Right renal cortex interstitium (tissue), 3 donors: ENCODE results near the gene CEMIP. TPM values are rescaled to one million over a fixed set of nuclear protein-coding genes. Genes with fewer than 3 reads are reported as not detected.

Experiments used
- DNase-seq, 3 donors: peaks; one replicate each; pipeline ENCODE4 v3.0.0-alpha.2; 2013; ENCODE audit warnings: low read depth in 3 of 3, low spot score in 2 of 3
- polyA plus RNA-seq, 3 donors: library from polyadenylated mRNA; unstranded; fragments of 120-200 nt; gene quantifications; one replicate each; pipeline ENCODE4 v1.2.1, GENCODE V29; 2013; ENCODE audit not compliant: insufficient read length in 3 of 3

The CEMIP gene
- polyA plus RNA-seq, 3 donors: 1.9 to 2.6 (median 2.5) TPM

GRCh38 chr15:80920271-80920699, 141.1 kb downstream of the CEMIP start:
- DNase-seq: no peak

DNA sequence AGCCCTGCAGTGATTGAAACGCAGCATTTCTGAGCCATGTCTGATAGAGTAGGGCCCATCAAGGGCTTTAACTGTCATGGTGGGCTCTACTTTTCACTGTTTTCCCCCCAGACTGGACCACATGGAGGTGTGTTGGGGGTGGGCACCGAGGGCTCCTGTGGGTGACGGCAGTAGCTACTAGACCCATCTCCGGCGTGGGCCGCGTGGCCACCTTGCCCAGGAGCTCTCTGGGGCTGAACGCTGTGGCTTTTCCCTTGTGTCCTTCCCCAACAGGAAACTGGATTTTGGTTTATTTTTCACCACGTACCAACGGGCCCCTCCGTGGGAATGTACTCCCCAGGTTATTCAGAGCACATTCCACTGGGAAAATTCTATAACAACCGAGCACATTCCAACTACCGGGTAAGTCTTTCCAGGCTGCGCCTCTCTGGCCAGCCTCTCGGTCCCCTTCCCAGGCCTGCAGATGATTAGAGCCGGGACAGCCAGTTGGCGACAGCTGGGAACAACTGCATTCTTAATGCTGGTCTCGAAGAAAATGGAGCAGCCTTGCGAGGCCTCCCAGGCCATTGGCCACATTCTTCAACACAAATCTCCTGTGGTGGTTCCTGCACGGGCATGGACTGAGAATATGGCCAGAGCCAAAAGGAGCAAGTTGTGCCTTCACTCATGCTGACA, 142.7 kb downstream of the CEMIP start:
- DNase-seq: no peak

DNA sequence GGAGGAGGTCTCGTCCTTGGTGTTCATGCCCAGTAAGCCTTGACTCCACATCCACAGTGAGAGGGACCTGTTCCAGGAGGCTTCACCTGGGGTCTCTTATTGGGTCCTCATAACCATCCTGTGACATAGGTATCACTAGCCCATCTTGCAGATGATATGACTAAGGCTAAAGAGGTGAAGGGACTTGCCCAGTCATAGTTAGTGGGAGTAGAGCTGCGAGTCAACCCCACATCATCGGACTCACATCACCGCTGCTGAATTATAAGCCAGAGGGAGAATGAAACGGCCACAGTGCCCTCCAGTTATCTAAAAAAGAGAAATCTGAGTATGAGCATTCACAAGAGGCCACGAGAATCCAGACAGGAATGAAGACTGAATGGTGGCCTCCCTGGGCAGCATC, 144.5 kb downstream of the CEMIP start:
- DNase-seq: no peak

- DNase-seq: no peak
Observed at GRCh38 chr15:80924278-80924677, 145.1 kb downstream of the CEMIP start.

DNA sequence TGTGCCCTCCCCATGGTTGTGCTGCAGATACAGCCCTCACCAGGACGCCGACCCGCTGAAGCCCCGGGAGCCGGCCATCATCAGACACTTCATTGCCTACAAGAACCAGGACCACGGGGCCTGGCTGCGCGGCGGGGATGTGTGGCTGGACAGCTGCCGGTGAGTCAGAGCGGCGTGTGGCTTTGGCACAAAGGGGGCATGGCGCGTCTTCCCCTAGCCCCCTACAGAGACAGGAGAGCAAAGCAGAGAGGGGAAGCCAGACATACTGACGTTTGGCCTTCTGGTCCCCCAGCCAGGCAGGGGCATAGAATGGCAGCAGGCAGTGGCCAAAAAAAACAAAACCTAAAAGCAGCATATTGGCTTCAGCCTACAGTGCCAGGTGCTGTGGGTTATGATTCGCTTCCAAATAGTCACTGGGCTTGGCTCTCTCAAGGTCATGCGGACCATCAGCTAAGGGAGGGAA, 146.5 kb downstream of the CEMIP start:
- DNase-seq: no peak

- DNase-seq: no peak
Observed at GRCh38 chr15:80926126-80926525, 147.0 kb downstream of the CEMIP start.

DNA sequence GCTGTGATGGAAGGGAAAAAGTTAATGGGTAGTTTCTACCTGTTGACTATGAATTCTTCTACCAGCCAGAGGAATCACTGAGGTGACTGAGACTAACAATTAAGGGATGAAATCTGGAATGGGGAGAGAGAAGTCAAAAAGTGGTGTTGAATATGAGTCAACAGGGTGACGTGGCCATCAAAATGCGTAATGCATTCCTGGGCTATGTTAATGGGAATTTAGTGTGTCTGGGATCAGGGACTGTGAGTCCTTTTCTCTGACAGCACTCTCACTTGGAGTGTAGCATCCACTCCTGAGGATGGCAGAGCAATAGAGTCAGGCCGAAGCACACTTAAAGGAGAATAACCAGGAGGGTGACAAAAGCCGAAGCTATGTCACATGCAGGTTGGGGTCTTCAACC, 150.1 kb downstream of the CEMIP start:
- DNase-seq: no peak

DNA sequence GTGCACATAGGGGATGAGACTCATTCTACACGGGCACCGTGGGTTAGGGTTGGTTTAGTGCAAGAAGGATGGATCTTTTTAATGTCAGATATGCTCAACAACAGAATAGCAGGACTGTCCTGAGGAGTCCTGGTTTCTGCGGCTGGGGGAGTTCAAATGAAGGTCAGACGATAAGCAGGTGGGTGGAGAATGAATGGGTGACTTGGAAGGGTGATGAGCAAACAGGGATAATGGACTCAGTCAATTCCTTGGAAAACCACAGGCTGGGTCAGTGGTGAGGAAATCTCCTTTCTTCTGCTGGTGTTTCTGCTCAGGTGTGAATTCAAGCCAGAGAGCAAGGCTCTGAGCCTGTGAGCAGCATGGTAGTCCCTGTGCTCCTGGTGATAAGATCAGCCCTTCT, 150.5 kb downstream of the CEMIP start:
- no peak for DNase-seq

- no peak for DNase-seq
Observed at GRCh38 chr15:80931191-80931590, 152.0 kb downstream of the CEMIP start.

- DNase-seq: no peak
Observed at GRCh38 chr15:80931721-80932512, 152.7 kb downstream of the CEMIP start.

GRCh38 chr15:80932513-80932815, 153.3 kb downstream of the CEMIP start:
- no peak for DNase-seq

DNA sequence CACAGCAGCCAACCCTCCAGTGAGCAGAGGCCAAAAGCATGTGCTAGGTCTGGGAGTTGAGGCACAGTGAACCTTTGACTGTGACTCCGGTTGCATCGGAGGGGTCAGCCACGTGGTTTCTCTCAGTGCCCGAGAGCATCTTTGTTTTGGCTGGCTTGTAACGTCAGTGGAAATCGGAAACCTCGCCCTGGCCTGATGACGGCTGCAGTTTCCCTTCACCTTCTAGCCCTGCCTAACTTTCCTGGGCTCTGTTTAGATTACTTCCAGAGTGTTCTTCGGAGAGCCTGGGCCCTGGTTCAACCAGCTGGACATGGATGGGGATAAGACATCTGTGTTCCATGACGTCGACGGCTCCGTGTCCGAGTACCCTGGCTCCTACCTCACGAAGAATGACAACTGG, 153.8 kb downstream of the CEMIP start:
- DNase-seq: peak in 1 of 3 donors; percentile 13

DNA sequence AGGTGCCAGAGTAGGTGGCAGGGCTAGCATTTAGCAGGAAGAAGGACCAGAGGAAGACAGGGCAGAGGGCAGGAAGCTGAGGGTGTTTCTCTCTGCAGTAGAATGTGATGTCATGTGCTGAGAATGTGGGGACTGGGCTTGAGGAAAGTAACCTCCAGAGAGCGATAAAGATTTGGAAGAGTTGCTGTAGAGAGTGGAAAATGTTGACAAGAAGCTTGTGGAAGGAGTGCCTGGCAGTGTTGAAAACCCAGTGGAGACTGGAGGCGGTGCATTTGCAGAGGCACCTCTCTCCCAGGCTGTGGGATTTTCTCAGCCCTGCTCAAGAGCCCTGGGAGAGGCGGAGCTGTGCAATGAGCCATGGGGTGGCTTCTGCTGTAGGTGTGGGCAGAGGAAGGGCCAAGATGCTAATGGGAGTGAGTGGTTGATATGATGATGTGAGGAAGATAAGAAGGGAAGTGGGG, 155.6 kb downstream of the CEMIP start:
- DNase-seq: no peak

DNA sequence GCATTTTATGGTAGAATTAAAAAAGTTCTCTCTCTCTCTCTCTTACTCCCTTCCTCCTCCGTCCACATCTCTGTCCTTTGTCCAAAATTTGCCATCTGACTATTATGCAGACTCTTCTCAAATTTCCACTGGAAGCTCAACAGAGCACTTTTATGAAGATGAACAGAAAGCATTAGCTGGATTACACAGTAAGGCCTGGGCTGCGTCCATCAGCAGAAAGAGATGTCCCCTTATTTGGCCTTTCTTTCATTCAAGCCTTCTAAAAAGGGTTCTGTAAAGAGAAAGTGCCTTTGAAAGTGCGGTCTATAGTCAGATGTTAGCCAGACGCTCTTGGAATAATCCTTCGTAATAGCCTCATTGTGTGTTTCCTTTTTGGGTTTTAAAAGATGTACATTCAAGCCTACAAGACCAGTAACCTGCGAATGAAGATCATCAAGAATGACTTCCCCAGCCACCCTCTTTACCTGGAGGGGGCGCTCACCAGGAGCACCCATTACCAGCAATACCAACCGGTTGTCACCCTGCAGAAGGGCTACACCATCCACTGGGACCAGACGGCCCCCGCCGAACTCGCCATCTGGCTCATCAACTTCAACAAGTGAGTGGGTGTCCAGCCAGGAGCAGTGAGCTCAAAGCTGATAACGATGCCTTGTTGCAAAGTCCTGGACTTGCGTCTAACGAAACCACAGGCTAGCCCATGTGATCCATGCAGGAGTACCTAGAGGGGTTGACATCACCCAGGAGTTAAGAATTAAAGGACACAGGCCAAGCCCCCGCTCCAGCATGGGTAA, 157.3 kb downstream of the CEMIP start:
- no peak for DNase-seq

DNA sequence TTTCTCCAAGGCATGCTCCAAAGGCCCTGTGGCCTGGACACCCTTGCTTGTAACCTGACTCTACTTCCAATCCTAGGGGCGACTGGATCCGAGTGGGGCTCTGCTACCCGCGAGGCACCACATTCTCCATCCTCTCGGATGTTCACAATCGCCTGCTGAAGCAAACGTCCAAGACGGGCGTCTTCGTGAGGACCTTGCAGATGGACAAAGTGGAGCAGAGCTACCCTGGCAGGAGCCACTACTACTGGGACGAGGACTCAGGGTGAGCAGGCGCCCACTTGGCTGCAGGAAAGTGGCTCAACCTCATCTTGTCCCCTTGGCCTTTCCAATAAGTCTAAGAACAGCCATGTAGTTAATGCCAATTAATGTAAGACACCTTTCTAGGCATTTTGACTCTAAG, 158.5 kb downstream of the CEMIP start:
- no peak for DNase-seq

DNA sequence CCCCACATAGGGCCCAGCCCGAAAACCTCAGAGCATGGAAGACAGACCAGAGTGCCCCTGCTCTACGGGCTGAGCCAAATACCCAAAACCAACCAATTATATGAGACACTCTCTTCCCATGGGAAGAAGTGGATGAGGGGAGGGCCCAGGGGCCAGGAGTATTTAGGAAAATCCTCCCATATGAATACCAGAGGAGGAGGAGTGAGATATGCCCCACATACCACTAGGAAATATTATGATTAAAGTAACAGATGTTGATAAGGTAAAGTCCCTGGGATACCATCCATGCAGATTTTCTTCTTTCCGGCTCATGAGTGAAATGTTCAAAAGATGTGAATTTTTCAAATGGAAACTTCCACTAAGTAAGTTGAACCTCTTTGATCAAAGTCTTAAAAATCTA, 160.0 kb downstream of the CEMIP start:
- DNase-seq: no peak

DNA sequence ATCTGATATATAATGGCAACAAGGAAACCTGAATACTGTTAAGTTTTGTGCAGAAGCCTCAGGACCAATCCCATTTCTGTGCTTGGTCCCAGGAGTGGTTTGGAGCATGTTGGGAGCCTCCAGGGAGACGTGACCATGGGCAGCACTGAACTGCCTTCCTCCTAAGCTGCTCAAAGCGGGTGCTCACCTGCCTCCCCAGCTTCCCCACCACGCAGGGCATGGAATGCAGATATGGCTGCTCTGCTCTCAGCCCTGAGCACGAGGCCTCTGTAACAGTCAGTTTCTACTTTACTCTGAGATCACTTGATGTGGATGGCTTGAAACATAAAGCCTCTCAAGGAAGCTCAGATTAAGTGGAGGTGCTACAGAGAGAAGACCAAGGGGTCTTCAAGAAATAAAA, 161.2 kb downstream of the CEMIP start:
- DNase-seq: no peak

- no peak for DNase-seq
Observed at GRCh38 chr15:80940851-80941250, 161.7 kb downstream of the CEMIP start.

- DNase-seq: no peak
Observed at GRCh38 chr15:80942266-80942665, 163.1 kb downstream of the CEMIP start.

GRCh38 chr15:80942746-80943565, 163.8 kb downstream of the CEMIP start:
- no peak for DNase-seq

DNA sequence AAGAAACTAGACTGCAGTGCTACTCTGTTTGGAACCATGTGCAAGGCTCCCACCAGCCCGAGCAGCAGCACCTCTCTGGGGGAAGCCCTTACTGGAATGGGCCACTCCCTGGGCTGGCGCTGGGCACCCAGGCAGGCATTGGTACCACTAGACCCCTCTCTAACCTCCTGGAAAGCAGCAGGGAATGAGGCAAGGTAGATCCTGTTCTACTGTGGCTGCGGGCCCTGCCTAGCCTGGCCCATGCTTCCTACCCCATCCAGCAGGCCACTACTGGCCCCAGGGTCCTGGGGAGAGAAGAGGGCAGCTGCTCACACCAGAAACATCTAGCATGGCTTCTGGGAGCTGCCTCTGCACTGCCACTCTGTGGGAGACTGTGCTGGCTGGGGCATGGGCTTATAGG, 165.6 kb downstream of the CEMIP start:
- DNase-seq: no peak
